Endothelial cell of umbilical vein (primary cell): ENCODE results near the gene BIRC3. TPM values are rescaled to one million over a fixed set of nuclear protein-coding genes. Genes with fewer than 3 reads are reported as not detected.

ENCODE experiments used
- BruUV-seq: library from RNA; stranded (reverse); fragments of 400-500 nt; replicated peaks from 2 replicates; lab custom pipeline; 2021; lab: Mats Ljungman, UMichigan
- CTCF ChIA-PET: fragments of 300-600, 350-600 bp; sonication (Branson Sonifier 250); formaldehyde crosslinking; loops from one replicate; lab custom pipeline; 2021; ENCODE audit warnings: antibody characterized with exemption, inconsistent platforms; lab: Charles Lee
- POLR2A ChIA-PET: fragments of 300-600, 350-600 bp; sonication (Branson Sonifier 250); formaldehyde crosslinking; loops from one replicate; lab custom pipeline; 2021; ENCODE audit warnings: antibody characterized with exemption, inconsistent platforms; lab: Charles Lee
- DNase-seq: peaks from one replicate; pipeline ENCODE4 v3.0.0-alpha.2; 2011; ENCODE audit warnings: low read depth, low spot score
- FAIRE-seq: peaks from 2 replicates; lab custom pipeline; 2011; peaks lifted over from hg19 to GRCh38; lab: Jason Lieb, UNC
- H2AFZ ChIP-seq: 2 replicates; pipeline ENCODE4 v1.6.0; 2012; ENCODE audit warnings: low read depth, low read length, control low read depth, inconsistent platforms
- H3K27ac ChIP-seq: 2 replicates; pipeline ENCODE4 v1.5.1; 2011; ENCODE audit warnings: low read depth, mild to moderate bottlenecking, control low read depth, low read length, moderate library complexity; ENCODE audit not compliant: insufficient read depth
- H3K27me3 ChIP-seq, 2 experiments: 2 replicates each; pipeline versions ENCODE4 v1.6.0 to v1.6.1; 2011; ENCODE audit warnings: low read length in 2 of 2, mixed read lengths in 1 of 2; ENCODE audit not compliant: control insufficient read depth in 2 of 2, insufficient read depth in 2 of 2
- H3K36me3 ChIP-seq, 2 experiments: 2 replicates in 1 of 2; 3 replicates in 1 of 2; pipeline ENCODE4 v1.5.1; 2011; ENCODE audit warnings: low read length in 2 of 2, mild to moderate bottlenecking in 1 of 2, moderate library complexity in 1 of 2; ENCODE audit not compliant: control insufficient read depth in 2 of 2, insufficient read depth in 2 of 2; ENCODE audit errors: extremely low read depth in 1 of 2
- H3K4me1 ChIP-seq: 3 replicates; pipeline ENCODE4 v1.5.1; 2011; ENCODE audit warnings: mild to moderate bottlenecking, low read length; ENCODE audit not compliant: control insufficient read depth, insufficient read depth; ENCODE audit errors: extremely low read depth
- H3K4me2 ChIP-seq: 2 replicates; pipeline ENCODE4 v1.6.1; 2011; ENCODE audit warnings: low read length, control low read depth, mixed read lengths; ENCODE audit not compliant: insufficient read depth
- H3K4me3 ChIP-seq, 3 experiments: fragments of 200-600 bp in 1 of 3; sonication (generic), shearing (Covaris generic) in 1 of 3; replicated peaks in 1 of 3; 2 replicates each; pipeline ENCODE4 v1.5.1; 2011 to 2016; ENCODE audit warnings: control low read depth in 3 of 3, low read length in 3 of 3, mild to moderate bottlenecking in 2 of 3, inconsistent platforms in 1 of 3, low read depth in 1 of 3, moderate library complexity in 1 of 3; ENCODE audit not compliant: insufficient read depth in 1 of 3
- H3K79me2 ChIP-seq: 2 replicates; pipeline ENCODE4 v1.6.0; 2012; ENCODE audit warnings: low read length, inconsistent platforms; ENCODE audit not compliant: control insufficient read depth, insufficient read depth
- H3K9ac ChIP-seq: replicated peaks from 2 replicates; pipeline ENCODE3; 2011; ENCODE audit warnings: low read length, control low read depth; ENCODE audit not compliant: insufficient read depth; ENCODE audit errors: extremely low read depth
- H3K9me1 ChIP-seq: replicated peaks from 3 replicates; pipeline ENCODE4 v1.6.0; 2011; ENCODE audit warnings: mild to moderate bottlenecking, low read length; ENCODE audit not compliant: control insufficient read depth, insufficient read depth; ENCODE audit errors: extremely low read depth
- H3K9me3 ChIP-seq: replicated peaks from 2 replicates; pipeline ENCODE4 v1.5.1; 2012; ENCODE audit warnings: low read length, inconsistent platforms; ENCODE audit not compliant: control insufficient read depth, insufficient read depth
- H4K20me1 ChIP-seq: replicated peaks from 2 replicates; pipeline ENCODE3; 2011; ENCODE audit warnings: mild to moderate bottlenecking, low read length; ENCODE audit not compliant: control insufficient read depth, insufficient read depth; ENCODE audit errors: extremely low read depth
- CTCF ChIP-seq, 2 donors: IDR thresholded peaks; 1 replicate in 1 of 2; 2 replicates in 1 of 2; pipeline ENCODE4 v1.5.1; 2011; ENCODE audit warnings: low read length in 2 of 2, mild to moderate bottlenecking in 2 of 2, moderate library complexity in 2 of 2, control low read depth in 1 of 2, inconsistent platforms in 1 of 2, low read depth in 1 of 2; ENCODE audit not compliant: insufficient read depth in 1 of 2; ENCODE audit errors: extremely low read depth in 1 of 2
- EZH2 ChIP-seq: IDR thresholded peaks from 2 replicates; pipeline ENCODE4 v1.6.1; 2012; ENCODE audit warnings: borderline replicate concordance, low read depth, mild to moderate bottlenecking, moderate library complexity, low read length, inconsistent platforms; ENCODE audit not compliant: severe bottlenecking
- FOS ChIP-seq: IDR thresholded peaks from 2 replicates; pipeline ENCODE4 v1.6.1; 2011; ENCODE audit warnings: mild to moderate bottlenecking, low read length, moderate library complexity, borderline replicate concordance; ENCODE audit not compliant: insufficient read depth
- GATA2 ChIP-seq: IDR thresholded peaks from 2 replicates; pipeline ENCODE4 v1.7.0; 2011; ENCODE audit warnings: low read depth, mild to moderate bottlenecking, moderate library complexity, mixed read lengths, low read length; ENCODE audit not compliant: insufficient read length, insufficient read depth
- JUN ChIP-seq: IDR thresholded peaks from 2 replicates; pipeline ENCODE4 v1.6.1; 2011; ENCODE audit warnings: borderline replicate concordance, low read depth; ENCODE audit not compliant: insufficient read length, insufficient read depth
- MAX ChIP-seq: IDR thresholded peaks from 2 replicates; pipeline ENCODE4 v1.6.1; 2011; ENCODE audit not compliant: insufficient read depth, insufficient read length
- MYC ChIP-seq: IDR thresholded peaks from one replicate; pipeline ENCODE4 v1.6.1; 2011; ENCODE audit warnings: mild to moderate bottlenecking, low read depth, low read length
- POLR2A ChIP-seq: IDR thresholded peaks from 2 replicates; pipeline ENCODE4 v1.6.1; 2012; ENCODE audit warnings: low read depth, mild to moderate bottlenecking, control low read depth, low read length
- POLR2AphosphoS5 ChIP-seq: IDR thresholded peaks from 2 replicates; pipeline ENCODE4 v1.6.1; 2012; ENCODE audit warnings: low read depth, mild to moderate bottlenecking, control low read depth, low read length, moderate library complexity; ENCODE audit not compliant: insufficient read depth
- dilution Hi-C: fragments of 300-500 bp; cut with MboI; formaldehyde crosslinking; loops from one replicate; pipeline ENCODE4 v1.15.0; 2019; ENCODE audit warnings: low sequenced_read_pairs; ENCODE audit not compliant: extremely low pct_ligation_motif_present
- intact Hi-C: fragments of 100-400 bp; cut with micrococcal nuclease; formaldehyde crosslinking; loops from one replicate; pipeline ENCODE4 v1.10.0; 2022
- polyA plus RNA-seq, 4 experiments: library from polyadenylated mRNA; depleted of rRNA in 3 of 4; stranded (reverse) in 3 of 4; unstranded in 1 of 4; fragments of >200 nt; gene quantifications; 2 replicates each; pipeline versions ENCODE4 v1.2.1 to v1.2.3, GENCODE V29; 2011 to 2012; ENCODE audit warnings: missing spikeins in 1 of 4
- total RNA-seq: library from RNA; stranded (reverse); gene quantifications from 2 replicates; pipeline ENCODE4 v1.2.3, GENCODE V29; 2021

The BIRC3 gene
- total and polyA plus RNA-seq, 2 donors (not counting 3 experiments of a cell fraction or from before 2014, with no cell fraction given): 0.28 to 1.4 TPM

GRCh38 chr11:102384419-102385079 is 67.3 kb downstream of the BIRC3 start:
- Histone ChIP-seq H4K20me1 (no peaks in the 10 kb centered on the region), H3K9me3 (no peaks in the 10 kb centered on the region), H3K9ac (no peak overlapping the region), H3K4me2 (peak overlapping the region; percentile 53), H3K79me2 (peaks cover 1% of the 10 kb centered on the region), H3K27ac (peak overlapping the region; percentile 40), H3K27me3 (no peaks in the 10 kb centered on the region), H3K9me1 (no peaks in the 10 kb centered on the region), H3K4me1 (peaks cover 41% of the 10 kb centered on the region), H2AFZ (no peak overlapping the region), H3K4me3 (no peak overlapping the region), H3K36me3 (peaks cover 9 to 10% of the 10 kb centered on the region in 2 experiments)
- POLR2A ChIA-PET: no interaction called here
- no TSS peak for BruUV-seq
- no peak for FAIRE-seq
- CTCF ChIA-PET: interaction anchor here (0.9 to 1.6 kb wide), 7 partner anchors 9 to 282 kb away, joined by 3 to 4 read pairs (median 3); no protein-coding TSS in a partner anchor
- intact Hi-C loops (loop anchor here (2.0 kb wide), 1 partner anchor 38 kb away; the partner anchor contains the start of gene BIRC2), dilution Hi-C loops (no loop called here)
- TF ChIP-seq FOS (no peak), JUN (no peak), MAX (no peak), POLR2AphosphoS5 (no peak), GATA2 (no peak), MYC (no peak), EZH2 (no peak), POLR2A (no peak), CTCF (IDR thresholded peaks at IDR 0.05; ENCODE audit: extremely low read depth in 1 of 2, insufficient read depth in 1 of 2, low read depth in 1 of 2, low read length in 2 of 2) (no peak)
- DNase-seq: peak; percentile 81
